Esophagus (tissue), 2 donors: ENCODE results near the gene GRAMD4. TPM values are rescaled to one million over a fixed set of nuclear protein-coding genes. Genes with fewer than 3 reads are reported as not detected.

ENCODE experiments used
- H3K27ac ChIP-seq, 2 donors: one replicate each; pipeline ENCODE4 v1.5.1; 2013; ENCODE audit warnings: low read depth in 2 of 2, mild to moderate bottlenecking in 2 of 2, inconsistent platforms in 1 of 2, low read length in 1 of 2, moderate library complexity in 1 of 2
- H3K27me3 ChIP-seq, 2 donors: one replicate each; pipeline ENCODE4 v1.6.1; 2013; ENCODE audit warnings: low read length in 2 of 2, control low read depth in 1 of 2, mild to moderate bottlenecking in 1 of 2; ENCODE audit not compliant: insufficient read depth in 2 of 2, control insufficient read depth in 1 of 2
- H3K36me3 ChIP-seq, 2 donors: one replicate each; pipeline ENCODE4 v1.6.1; 2013; ENCODE audit warnings: low read length in 1 of 2; ENCODE audit not compliant: control insufficient read depth in 2 of 2, insufficient read depth in 2 of 2
- H3K4me1 ChIP-seq, 2 donors: one replicate each; pipeline ENCODE4 v1.6.1; 2013; ENCODE audit warnings: low read length in 1 of 2; ENCODE audit not compliant: control insufficient read depth in 2 of 2, insufficient read depth in 2 of 2
- H3K4me3 ChIP-seq, 2 donors: one replicate each; pipeline ENCODE4 v1.5.1; 2013; ENCODE audit warnings: low read length in 2 of 2, mild to moderate bottlenecking in 2 of 2, low read depth in 1 of 2, moderate library complexity in 1 of 2
- H3K9me3 ChIP-seq, 2 donors: one replicate each; pipeline ENCODE4 v1.6.1; 2013; ENCODE audit warnings: mild to moderate bottlenecking in 2 of 2, low read depth in 1 of 2, low read length in 1 of 2, moderate library complexity in 1 of 2; ENCODE audit not compliant: control insufficient read depth in 2 of 2, insufficient read depth in 1 of 2
- WGBS, 2 donors: extraction: QIAGEN DNeasy Blood & Tissue Kit; methylation state at CpG; one replicate each; pipeline ENCODE4 v1.1.7; 2013; 5-methylcytosine and 5-hydroxymethylcytosine counted together
- polyA plus RNA-seq, 2 donors: library from polyadenylated mRNA; stranded (reverse); fragments of 200-250 nt; gene quantifications; one replicate each; pipeline ENCODE4 v1.2.3, GENCODE V29; 2013
- donor health status: healthy with polysubstance abuse.
- donor health status: Bipolar disorder and iron deficiency.

The GRAMD4 gene
- polyA plus RNA-seq, 2 donors = 15.6 to 18.0 TPM

DNA sequence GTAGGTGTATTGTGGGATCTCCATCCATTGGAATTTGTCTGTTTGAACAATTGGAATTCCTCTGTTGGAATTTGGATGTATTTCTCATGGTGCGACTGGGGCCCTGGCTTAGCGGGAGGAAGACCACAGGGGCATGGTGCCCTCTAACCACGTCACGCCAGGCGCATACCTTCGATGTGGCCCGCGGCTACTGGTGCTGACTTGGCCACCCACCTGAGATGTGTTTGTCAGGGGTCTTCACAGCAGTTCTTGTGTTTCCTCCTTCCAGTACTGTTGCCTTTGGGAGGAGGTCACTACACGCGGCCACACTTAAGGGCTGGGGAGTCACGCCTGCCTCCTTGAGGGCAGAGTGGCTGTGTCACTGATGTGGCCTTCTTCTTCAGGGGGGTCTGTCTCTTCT lies 36.6 kb upstream of the GRAMD4 start:
- no peak overlapping the region for H3K27ac ChIP-seq
- H3K4me1 ChIP-seq = peaks cover 20 to 50% of the 10 kb centered on the region in 2 donors
- H3K4me3 ChIP-seq = no peak overlapping the region
- 93 to 96% methylated on average over 11 of the region's 11 CpGs for WGBS, 2 donors
- H3K27me3 ChIP-seq = no peaks in the 10 kb centered on the region
- no peaks in the 10 kb centered on the region for H3K9me3 ChIP-seq
- peaks cover 0 to 3% of the 10 kb centered on the region in 2 donors for H3K36me3 ChIP-seq

DNA sequence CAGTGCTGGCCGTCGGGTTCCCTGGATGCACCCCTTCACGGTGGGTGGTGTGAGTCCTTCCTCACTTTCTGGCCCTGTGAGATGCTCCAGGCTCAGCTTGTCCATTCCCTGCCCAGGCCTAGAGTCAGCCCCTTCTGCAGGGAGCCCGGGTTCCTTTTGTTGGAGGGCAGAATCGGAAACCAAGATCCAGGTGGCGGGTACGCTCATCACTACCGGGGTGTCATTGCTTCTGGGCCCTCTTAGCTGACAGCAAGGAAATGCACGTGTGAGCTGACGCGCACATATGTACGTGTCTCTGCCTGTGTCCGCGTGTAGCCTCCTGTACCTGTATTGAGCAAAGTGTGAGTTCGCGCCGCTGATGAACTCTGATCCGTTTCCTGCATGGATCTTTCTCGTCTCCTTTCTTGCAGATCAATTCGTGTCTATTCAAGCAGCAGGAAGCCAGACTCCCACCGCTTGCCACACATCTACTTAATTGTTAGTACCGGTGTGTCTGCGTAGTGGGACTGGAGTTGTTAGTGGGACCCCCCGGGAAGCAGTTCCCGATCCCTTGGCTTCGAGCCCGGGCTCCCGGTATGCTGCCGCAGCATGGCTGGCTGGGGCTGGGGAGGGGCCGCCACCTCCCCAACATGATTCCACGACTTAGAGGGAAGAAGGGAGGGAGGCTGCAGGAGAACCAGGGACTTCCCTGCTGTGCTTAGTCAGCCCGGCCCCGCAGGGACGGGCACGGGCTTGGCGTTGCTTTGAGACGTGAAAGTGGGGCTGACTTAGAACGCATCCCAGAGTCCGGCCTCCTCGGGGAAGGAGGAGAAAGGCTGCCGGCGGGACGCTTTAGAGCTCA lies 35.9 kb upstream of the GRAMD4 start:
- peaks cover 0 to 3% of the 10 kb centered on the region in 2 donors for H3K36me3 ChIP-seq
- no peaks in the 10 kb centered on the region for H3K27me3 ChIP-seq
- peaks cover 17 to 48% of the 10 kb centered on the region in 2 donors for H3K4me1 ChIP-seq
- H3K9me3 ChIP-seq = no peaks in the 10 kb centered on the region
- 43 to 63% methylated on average over 43 of the region's 43 CpGs for WGBS, 2 donors
- peak overlapping the region; percentile 45 to 85 for H3K27ac ChIP-seq
- no peak overlapping the region for H3K4me3 ChIP-seq

DNA sequence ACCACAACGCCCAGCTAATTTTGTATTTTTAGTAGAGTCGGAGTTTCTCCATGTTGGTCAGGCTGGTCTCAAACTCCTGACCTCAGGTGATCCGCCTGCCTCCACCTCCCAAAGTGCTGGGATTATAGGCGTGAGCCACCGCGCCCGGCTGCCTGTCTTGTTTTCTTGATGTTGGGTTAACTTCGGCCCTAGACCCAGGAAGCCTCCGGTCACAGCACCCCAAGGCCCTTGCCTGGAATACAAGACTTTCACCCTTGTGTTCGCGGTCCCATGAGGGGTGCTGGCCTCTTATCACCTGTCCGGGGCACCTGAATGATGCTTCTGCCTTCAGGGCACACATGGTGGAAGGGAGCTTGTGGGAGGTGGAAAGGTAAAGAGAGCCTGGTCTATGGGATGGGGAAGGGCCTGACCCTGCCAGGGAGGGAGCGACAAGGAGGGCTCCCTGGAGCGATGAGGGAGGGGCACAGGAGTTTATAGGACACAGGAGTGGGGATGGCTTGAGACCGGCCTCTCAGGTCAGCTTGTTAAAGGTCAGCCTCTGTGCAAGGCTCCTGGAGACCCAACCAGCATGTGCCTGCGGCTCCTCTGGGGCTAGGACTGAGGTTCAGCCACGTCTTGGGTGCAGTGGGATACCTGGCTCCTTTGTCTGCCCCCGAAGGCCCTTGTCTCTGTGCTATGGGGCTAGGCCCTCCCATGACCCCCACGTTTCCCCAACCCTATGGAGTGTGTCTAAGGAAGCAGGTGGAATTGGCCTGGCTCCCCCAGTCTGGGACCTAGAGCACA lies 34.7 kb upstream of the GRAMD4 start:
- Histone ChIP-seq H3K36me3 (peaks cover 0 to 3% of the 10 kb centered on the region in 2 donors), H3K9me3 (no peaks in the 10 kb centered on the region), H3K4me1 (peaks cover 17 to 43% of the 10 kb centered on the region in 2 donors), H3K27ac (no peak overlapping the region), H3K27me3 (no peaks in the 10 kb centered on the region), H3K4me3 (no peak overlapping the region)
- 87 to 88% methylated on average over 19 of the region's 19 CpGs for WGBS, 2 donors

DNA sequence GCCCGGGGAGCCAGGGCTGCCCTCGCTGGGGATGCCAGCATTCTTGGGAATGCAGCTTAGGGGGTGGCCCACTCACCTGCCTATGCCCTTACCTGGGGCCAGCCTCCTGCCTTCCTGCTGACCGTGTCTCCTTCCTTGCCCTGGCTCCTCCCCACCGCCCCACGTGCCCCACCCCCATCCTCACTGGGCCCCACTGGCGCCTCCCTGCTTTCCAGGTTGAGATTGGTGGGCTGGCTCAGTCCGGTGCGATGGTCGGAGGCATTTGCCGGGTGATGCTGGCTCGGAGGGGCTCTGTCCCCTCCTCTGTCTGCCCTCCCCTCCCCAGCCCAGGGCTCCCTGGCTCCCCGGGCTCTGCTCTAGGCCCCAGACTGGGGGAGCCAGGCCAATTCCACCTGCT lies 34.1 kb upstream of the GRAMD4 start:
- 85 to 87% methylated on average over 12 of the region's 12 CpGs for WGBS, 2 donors

DNA sequence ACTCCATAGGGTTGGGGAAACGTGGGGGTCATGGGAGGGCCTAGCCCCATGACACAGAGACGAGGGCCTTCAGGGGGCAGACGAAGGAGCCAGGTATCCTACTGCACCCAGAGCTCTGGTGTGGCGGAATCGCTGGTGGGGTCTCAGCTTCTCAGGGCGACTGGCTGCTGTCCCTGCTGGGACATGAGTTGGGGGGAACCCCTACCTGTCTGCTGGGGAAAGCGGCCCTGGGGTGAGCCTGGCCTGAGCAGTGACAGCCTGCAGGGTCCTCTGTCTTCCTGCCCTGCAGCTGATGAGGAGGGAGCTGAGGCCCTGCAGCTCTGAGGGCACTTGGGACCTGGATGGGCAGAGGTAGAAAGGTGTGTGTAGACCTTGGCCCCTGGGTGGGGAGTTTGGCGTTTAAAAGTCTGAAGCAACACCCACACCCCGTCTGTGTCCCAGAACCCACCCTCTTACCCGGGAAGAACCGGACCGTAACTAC lies 33.6 kb upstream of the GRAMD4 start:
- no peaks in the 10 kb centered on the region for H3K9me3 ChIP-seq
- no peaks in the 10 kb centered on the region for H3K27me3 ChIP-seq
- WGBS, 2 donors = 84 to 87% methylated on average over 12 of the region's 12 CpGs
- peaks cover 0 to 3% of the 10 kb centered on the region in 2 donors for H3K36me3 ChIP-seq
- H3K4me1 ChIP-seq = peaks cover 15 to 38% of the 10 kb centered on the region in 2 donors
- H3K27ac ChIP-seq = no peak overlapping the region
- H3K4me3 ChIP-seq = no peak overlapping the region

More for the DNA sequence above, 34.1 kb upstream of the GRAMD4 start:
- no peak overlapping the region for H3K27ac ChIP-seq
- no peak overlapping the region for H3K4me3 ChIP-seq
- peaks cover 0 to 3% of the 10 kb centered on the region in 2 donors for H3K36me3 ChIP-seq
- H3K4me1 ChIP-seq = peaks cover 17 to 43% of the 10 kb centered on the region in 2 donors
- no peaks in the 10 kb centered on the region for H3K27me3 ChIP-seq
- no peaks in the 10 kb centered on the region for H3K9me3 ChIP-seq

DNA sequence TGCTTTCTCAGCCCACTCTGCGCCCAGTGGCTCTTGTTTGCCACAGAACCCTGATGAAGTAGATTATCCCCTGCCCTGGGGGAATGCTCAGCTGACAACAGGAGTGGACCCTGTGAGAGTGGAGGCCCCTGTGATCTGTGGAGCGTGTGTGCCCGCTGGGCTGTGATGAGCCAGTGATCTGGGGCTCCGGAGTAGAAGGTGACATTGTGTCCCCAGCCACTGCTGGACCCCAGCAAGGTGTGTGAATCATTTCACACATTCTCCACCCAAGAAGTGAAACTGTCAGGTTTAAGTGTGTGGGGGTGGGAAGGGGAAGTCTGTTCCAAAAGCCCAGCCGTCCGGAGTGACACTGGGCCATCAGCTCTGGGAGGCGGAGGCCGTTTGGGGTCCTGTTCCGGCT lies 33.1 kb upstream of the GRAMD4 start:
- no peak overlapping the region for H3K4me3 ChIP-seq
- no peaks in the 10 kb centered on the region for H3K9me3 ChIP-seq
- H3K27ac ChIP-seq = no peak overlapping the region
- H3K27me3 ChIP-seq = no peaks in the 10 kb centered on the region
- H3K4me1 ChIP-seq = peaks cover 11 to 38% of the 10 kb centered on the region in 2 donors
- peaks cover 0 to 3% of the 10 kb centered on the region in 2 donors for H3K36me3 ChIP-seq
- WGBS, 2 donors = 63 to 74% methylated on average over 9 of the region's 9 CpGs

DNA sequence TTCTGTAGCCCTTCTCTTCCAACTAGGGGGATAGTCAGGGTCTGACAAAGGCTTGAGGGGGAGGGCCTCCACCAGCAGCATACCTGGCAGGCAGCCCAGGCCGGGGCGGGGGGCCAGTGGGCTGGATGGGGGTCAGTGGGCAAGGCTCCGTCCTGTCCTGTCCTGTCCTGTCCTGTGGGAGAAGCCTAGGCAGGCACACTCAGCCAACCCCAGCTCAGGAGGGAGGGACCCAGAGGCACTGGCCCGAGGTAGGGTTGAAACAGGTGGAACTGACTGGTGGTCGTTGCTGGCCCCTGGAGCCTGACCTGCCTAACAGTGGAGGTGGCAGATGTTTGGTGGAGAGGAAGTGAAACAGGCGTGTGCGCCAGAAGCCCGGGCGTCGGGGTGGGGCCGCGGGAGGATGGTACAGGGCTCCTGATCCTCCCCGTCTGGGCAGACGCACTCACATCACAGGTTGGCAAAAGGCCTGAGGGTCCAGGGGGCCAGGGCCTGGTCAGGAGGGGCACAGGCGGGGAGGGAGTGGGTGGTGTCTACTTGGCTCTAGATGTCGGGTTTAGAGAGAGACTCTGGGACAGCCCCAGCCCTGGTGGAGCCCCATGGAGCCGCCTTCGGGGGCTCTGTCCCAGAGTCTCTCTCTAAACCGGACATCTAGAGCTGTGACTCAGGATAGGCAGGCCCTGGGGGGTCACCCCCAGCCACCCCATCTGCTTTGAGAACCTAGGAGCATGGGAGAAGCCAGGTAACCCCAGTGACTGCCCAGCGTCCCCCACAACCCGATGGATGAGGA lies 32.5 kb upstream of the GRAMD4 start:
- peaks cover 0 to 3% of the 10 kb centered on the region in 2 donors for H3K36me3 ChIP-seq
- H3K27me3 ChIP-seq = no peaks in the 10 kb centered on the region
- no peaks in the 10 kb centered on the region for H3K9me3 ChIP-seq
- peak overlapping the region in 1 of 2 donors; percentile 49 for H3K27ac ChIP-seq
- 41 to 55% methylated on average over 21 of the region's 21 CpGs for WGBS, 2 donors
- peaks cover 11 to 38% of the 10 kb centered on the region in 2 donors for H3K4me1 ChIP-seq
- no peak overlapping the region for H3K4me3 ChIP-seq

DNA sequence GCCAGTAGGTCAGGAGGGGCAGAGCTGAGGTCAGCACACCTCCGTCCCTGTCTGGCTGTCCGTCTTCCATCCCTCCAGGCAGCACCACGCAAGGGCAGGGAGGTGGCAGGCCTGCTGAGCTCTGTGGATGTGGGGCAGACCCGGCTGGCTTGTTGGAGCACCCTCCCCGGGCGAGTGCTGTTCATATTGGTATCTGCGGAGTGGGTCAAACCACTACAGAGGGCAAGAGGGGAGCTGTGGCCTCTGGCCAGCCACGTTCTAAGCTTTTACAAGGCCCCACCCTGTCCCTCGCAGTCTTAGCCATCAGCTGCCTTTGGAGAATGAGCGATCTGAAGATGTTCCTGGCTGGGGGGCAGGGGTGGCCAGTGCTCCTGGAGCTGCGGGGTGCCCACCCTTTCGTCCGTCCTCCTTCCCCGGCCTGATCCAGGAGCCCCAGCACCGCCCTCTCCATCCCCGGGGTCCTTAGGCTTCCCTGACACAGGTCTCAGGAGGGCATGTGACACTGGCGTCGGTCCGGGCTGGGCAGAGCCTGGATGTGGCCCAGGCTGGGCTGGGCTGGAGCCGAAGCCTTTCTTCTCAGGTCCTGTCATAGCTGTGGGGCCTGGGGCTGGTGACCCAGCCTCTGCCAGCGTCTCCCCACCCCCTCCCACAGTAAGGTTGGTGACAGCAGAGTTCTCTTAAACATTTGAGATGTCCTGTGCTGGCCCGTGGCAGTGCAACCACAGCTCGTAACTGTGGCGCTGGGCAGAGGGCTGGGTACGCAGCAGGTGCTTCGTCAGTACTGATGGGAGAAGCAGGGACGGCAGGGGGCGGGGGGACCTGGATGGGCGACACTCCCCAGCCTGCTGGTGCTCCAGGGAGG lies 31.7 kb upstream of the GRAMD4 start:
- Histone ChIP-seq H3K4me1 (peaks cover 11 to 38% of the 10 kb centered on the region in 2 donors), H3K27me3 (no peaks in the 10 kb centered on the region), H3K36me3 (peaks cover 0 to 3% of the 10 kb centered on the region in 2 donors), H3K9me3 (no peaks in the 10 kb centered on the region), H3K27ac (no peak overlapping the region), H3K4me3 (no peak overlapping the region)
- WGBS, 2 donors = 76 to 82% methylated on average over 28 to 29 of the region's 29 CpGs
